NCI-H128 (cell line): ENCODE data around the gene B4GALNT2.
"Not testable (repeated sequence)": the region's sequence is repeated elsewhere in the genome, so short reads cannot be mapped to it uniquely, and the experiment has no call there.

Source experiments
- DNase-seq: peaks from one replicate; lab custom pipeline; 2025; ENCODE audit not compliant: unreplicated experiment; lab: John Stamatoyannopoulos, UW

B4GALNT2 gene

DNA sequence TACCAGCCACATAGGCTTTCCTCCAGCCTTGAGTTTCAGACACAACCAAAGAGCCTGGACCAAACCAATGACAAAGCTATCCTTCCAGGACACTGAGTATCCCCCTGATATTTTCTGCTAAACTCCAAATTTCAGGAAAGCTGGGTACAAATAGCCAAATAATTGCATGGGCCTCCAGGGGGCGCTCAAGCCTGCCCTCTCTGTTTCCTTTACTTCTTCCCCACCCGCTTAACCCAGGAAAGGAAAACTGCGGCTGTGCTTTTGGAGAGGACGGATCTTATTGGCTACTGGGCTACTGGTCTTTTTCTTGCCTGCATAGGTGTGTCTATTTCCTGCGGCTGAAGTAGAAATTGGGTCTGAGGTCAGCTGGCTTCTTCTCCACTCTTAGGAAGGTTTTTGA lies 47.7 kb downstream of the B4GALNT2 start:
- no peak for DNase-seq

DNA sequence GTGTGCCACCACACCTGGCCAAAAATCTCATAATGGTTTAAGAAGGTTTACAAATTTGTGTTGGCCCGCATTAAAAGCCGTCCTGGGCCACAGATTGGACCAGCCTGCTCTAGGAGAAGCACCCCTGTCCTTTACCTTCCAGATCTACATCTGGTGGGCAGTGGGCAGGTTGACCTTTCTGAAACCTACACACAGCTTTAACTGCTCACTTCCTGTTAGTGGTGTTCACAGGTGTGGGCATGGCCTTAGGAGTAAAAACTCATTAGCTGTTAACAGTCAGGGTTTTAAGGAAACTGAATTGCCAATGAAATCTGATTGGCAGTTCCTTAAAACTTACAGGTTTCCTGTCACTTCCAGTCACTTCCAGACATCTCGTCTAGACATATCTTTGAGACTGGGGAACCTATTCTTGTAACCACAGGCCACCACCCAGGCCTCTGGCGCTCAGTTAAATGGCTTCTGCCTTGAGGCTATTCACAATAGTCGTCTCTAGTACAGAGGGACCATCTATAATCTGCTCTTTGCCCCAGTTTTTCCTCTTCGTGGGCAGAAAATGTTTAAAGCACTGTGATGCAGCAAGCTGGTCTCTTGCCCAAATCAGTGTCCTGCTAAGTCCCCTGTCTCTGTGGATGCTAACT lies 48.5 kb downstream of the B4GALNT2 start:
- DNase-seq = no peak

DNA sequence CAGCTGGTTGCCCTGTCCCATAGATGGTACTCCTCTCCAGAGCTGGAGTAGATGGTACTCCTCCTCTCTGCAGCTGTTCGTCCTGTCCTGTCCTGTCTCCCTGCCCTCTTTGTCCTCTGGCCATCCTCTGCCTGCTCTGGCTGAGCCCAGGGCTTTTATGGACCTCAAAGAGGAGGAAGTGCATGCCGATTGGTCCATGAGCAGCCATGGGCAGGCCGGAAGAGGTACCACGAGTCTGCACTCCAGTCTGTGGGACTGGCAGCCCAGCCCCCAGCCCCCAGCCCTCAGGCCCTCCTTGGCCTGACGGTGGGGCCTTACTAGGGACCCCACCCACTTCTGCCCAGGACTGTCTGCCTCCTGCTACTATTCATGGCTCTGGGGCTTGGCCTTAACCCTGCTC lies 50.8 kb downstream of the B4GALNT2 start:
- no peak for DNase-seq

DNA sequence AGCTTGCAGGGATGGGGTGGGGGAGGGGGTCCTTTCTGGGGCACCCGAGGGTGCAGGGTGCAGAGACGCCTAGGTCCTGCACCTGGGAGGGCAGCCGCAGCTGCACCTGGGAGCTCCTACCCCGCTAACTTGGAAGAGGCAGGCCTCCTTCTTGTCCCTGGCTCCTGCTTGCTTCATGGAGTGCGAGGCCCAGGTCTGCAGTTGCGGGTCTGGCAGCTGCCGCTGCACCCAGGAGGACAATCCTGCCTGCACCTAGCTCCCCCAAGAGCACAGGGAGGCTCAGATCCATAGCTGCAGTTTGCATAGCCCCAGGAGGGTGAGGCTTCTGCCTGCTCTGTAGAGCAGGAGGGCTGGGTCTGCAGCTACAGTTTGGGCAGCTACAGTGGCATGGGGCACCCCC lies 51.2 kb downstream of the B4GALNT2 start:
- no peak for DNase-seq

DNA sequence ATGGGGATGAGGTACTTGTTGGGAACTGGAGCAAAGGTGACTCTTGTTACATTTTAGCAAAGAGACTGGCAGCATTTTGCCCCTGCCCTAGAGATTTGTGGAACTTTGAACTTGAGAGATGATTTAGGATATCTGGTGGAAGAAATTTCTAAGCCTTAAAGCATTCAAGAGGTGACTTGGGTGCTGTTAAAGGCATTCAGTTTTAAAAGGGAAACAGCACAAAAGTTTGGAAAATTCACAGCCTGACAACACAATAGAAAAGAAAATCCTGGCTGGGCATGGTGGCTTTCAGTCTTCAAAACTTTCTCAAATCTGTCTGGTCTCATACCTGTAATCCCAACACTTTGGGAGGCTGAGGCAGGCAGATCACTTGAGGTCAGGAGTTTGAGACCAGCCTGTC lies 52.0 kb downstream of the B4GALNT2 start:
- not testable (repeated sequence) for DNase-seq

DNA sequence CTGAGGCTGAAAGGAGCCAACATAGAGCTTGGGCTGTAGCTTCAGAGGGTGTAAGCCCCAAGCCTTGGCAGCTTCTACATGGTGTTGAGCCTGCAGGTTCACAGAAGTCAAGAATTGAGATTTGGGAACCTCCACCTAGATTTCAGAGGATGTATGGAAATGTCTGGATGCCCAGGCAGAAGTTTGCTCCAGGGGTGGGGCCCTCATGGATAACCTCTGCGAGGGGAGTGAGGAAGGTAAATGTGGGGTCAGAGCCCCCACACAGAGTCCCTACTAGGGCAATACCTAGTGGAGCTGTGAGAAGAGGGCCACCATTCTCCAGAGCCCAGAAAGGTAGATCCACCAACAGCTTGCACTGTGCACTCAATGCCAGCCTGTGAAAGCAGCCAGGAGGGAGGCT lies 52.8 kb downstream of the B4GALNT2 start:
- not testable (repeated sequence) for DNase-seq

DNA sequence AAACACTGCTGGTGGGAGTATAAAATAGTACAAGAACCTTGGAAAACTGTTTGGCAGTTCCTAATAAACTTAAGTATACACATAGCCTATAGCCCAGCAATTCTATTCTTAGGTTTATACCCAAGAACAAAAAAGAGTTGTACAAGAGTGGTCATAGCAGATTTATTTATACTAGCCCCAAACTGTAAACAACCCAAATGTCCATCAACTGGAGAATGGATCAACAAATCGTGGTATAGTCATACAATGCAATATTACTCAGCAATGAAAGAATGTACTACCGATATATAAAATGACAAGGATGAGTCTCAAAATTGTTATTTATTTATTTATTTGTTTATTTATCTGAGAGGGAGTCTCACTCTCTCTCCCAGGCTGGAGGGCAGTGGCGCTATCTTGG lies 54.7 kb downstream of the B4GALNT2 start:
- DNase-seq = no peak

DNA sequence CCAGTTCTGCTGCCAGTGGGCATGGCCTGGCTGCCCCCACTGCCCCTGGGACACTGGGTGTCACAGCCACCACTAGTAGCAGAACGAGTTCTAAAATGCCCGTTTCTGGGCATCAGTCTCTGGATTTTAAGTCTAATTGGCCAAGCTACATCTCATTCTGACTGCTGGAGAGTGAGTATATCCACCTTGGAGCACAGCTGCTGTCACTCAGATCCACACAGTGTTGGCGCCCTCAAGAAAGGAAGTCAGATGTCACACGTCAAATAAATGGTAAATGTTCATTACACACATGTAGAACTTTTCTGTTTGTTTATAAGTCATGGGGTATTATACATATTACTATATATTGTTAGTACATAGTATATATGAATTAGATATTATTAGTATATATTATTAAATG lies 58.4 kb downstream of the B4GALNT2 start:
- DNase-seq = no peak

DNA sequence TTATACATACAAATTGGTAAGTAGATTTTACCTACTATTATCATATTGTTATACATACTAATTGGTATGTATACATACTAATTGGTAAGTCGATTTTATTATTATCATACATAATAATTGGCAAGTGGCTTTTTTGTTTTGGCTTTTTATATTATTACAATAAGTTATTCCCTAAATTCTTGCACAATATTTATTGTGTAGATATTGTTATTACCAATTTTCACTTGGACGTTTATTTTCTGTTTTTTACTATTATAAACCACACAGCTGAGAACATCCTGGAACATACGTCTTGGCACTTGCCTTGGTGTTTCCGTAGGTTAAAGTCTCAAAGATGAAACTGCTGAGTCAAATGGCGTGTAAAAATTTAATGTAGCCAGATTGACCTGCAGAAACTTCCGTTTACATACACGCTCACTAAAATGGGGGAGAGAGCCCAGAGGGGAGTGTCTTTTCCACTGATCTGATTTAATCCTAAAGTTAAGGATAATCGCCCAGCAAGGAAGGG lies 58.9 kb downstream of the B4GALNT2 start:
- no peak for DNase-seq

DNA sequence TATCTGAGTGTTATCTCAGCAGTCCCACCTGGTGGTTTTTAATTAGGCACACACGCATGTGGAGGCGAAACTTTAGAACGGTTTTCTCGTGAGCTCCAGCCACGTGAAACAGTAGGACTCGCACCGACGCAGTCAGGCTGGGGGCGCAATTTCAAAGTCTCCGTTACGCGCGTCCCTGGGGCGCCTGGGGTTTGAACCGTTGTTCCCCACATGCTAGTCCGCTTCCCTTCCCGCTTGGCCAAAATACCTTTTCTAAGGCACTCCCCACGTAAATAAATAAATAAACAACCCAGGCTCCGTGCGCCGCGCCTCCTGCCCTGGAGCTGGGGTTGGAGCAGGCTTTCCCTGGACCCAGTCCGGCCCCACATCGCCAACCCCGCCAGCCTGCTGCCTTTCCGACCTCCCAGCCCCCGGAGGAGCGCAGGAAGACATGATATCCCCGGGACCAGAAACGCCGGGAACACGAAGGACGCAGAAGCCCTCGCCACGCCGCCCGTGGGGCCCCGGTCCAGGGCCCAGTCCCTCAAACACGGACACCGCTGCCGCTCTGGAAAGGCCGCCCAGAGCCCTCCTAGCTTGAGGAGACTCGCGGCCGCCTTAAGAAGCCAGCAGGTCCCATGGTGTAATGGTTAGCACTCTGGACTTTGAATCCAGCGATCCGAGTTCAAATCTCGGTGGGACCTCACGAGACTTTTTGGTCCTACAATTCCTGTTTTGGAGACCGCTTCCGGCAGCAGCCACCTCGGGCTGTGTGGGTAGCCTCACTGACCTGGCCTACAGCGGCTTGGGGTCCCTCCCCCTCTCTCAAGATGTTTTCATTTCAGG lies 59.6 kb downstream of the B4GALNT2 start:
- peak; percentile 21 for DNase-seq

DNA sequence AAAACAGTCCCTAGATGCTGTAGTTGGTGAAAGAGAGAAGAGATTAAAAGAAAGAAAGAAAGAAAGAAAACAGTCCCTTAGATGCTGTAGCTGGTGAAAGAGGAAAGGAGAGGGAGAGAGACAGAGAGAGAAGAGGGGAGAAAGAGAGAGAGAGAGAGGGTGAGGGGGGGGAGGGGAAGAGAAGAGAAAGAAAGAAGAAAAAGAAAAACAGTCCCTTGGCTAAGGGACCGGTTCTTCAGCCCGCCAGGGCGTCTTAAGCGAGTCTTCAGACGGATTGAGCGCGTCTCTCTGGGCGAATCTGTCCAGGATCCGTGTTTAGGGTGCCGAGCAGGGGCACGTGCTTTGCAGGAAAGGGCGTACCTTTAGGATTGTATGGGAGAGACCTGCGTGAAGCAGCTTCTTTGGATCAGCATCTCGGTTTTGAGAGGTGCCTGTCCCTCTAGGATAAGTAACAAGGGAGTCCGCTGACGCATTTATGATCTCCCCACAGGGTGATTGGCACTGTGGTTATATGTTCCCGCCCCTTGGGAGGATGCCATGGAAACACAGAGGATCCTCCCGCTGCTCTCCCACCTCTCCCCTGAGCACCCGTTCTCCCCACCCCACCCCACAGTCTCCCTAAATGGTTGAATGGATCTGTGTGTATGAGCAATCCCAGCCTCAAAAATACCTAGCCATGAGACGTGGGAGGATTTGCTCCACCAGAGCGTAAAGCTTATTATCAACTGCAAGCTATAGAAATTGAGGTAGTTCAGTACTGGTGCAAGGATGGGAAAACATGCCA lies 61.1 kb downstream of the B4GALNT2 start:
- DNase-seq = no peak

DNA sequence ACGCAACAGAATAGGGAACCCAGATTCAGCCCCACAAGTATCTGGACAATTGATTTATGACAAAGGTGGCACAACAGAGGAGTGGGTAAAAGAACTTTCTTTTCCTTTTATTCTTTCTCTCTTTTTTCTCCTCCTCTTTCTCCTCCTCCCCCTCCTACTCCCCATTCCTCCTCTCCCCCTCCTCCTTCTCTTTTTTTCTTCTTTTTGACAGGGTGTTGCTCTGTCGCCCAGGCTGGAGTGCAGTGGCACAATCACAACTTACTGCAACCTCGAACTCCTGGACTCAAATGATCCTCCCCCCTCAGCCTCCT lies 61.7 kb downstream of the B4GALNT2 start:
- no peak for DNase-seq

DNA sequence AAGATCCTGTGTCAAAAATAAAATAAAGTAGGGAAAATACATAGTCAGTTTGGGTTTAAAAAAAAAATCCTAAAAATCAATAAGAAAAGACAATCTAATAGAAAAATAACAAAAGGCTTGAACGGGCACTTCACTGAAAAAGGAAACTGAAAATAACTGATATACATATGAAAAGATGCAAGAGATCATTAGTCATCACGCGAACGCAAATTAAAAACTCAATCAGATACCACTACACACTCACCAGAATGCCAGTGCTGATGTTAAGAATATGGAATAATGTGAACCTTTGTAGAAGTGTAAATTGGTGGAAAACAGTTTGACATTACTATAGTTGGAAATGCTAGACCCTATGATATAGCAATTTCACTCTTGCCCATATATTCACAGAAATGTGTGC lies 63.2 kb downstream of the B4GALNT2 start:
- DNase-seq = no peak

DNA sequence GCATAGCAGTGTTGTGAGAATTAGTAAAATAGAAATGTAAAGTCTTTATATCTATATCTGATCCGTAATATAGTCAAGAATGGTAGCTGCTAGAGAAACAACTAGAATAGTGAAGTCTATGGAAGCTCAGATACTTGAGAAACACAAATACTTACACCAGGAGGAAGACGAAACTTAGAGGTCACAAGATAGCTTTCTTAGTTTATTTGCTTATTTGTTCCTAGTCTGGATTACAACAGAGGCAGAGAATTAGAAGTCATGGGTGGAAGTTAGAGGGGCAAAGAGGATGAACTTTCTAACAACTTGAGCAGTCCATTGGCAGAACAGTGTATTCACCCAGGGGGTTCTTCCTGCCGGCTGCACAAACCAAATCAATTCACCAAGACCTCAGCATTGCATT lies 64.0 kb downstream of the B4GALNT2 start:
- no peak for DNase-seq

DNA sequence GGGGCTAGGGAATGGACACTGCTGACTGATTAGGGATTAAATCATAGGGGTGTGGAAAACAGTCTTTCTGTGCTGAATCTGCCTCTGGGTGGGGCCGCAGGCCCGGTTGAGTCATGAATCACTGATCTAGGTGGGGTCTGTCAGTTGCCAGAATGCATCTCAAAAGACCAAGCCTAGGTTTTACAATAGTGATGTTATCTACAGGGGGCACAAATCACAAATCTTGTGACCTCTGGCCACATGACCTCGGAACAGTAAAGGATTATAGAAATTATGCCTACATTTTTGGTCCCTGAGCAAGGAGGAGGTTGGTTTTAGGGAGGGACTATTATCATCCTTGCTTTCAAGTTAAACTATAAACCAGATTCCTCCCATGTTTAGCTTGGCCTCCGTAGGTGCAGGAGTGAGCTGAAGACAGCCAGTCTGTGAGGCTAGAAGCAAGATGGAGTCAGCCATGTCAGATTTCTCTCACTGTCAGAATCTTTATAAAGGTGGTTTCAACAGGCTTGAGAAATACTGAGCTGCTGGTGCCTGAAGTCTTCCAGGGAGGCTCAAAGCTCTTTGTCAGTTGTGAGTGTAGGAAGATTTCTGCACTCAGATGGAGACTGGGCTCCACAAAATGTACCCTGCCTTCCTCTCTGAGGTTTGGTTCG lies 64.9 kb downstream of the B4GALNT2 start:
- DNase-seq = no peak

DNA sequence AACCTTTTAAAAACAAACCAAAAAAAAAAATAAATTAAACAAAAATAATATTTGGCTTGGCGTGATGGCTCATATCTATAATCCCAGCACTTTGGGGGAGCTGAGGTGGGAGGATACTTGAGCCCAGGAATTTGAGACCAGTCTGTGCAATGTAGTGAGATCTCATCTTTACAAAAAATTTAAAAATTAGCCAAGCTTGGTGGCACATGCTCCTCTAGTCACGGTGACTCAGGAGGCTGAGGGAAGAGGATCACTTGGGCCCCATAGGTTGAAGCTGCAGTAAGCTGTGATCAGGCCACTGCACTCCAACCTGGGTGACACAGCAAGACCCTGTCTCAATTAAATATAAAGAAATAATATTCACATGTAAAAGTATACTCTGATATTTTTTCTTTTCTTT lies 65.6 kb downstream of the B4GALNT2 start:
- no peak for DNase-seq

DNA sequence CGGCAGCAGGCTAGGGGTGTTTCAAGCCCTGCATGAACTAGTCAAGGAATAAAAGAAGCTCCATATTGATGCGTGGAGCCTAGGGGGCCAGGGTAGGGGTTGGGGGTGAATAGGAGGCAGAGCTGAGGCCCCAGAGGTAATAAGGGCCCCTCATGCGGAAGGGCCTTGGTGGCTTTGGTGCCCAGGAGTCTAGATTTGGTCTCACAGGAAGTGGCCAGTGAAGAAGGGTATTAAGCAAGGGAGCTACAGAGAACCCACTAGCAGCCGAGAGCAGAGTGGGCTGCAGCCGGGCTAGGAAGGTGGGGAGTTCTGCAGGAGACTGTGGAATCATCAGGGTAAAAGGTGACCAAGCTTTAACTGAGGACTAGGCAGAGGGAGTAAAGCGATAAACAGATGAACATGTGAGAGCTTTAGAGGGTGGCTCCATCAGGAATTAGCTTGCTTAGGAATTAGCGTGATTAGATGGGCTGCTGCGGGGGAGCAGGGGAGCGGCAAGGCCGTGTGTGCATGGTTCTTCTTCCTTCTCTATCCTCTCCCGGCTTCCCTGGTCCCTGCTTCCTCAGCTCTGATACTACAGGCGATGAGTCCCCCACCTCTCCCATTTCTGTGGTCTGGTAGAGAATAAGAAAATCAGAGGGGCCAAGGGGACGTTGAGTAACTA lies 68.0 kb downstream of the B4GALNT2 start:
- no peak for DNase-seq

DNA sequence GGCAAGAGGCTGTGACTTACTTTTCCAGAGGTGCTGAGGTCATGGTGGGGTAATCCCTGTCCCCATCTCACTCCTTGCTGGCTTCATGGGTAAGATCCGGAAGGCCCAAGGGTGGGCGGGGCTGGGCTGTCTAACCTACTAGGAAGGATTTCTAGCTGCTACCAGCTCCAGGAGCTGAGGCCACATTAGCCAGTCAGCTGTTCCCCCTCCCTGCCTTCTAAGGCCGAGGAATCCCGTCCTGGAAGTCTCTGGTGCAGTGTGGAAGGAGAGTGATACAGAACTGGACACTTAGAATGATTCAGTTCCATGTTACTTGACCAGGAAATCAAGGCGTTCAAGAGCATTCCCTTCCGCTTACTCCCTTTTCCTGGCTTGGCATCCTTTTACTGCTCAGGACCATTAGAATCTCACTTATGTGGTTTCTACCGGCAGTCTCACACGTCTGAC lies 68.9 kb downstream of the B4GALNT2 start:
- no peak for DNase-seq

DNA sequence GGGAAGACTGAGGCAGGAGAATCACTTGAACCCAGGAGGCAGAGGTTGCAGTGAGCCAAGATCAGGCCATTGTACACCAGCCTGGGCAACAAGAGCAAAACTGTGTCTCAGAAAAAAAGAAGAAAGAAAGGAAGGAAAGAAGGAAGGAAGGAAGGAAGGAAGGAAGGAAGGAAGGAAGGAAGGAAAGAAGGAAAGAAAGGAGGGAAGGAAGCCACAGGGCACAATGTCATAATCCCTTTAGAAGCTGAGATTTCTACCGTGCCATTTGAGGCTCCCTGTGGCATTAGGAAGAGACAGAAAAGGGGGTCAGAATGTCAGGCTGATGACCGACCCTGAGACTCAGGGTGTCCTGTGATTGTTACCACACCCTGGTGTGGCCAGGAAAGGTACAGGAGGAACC lies 71.2 kb downstream of the B4GALNT2 start:
- DNase-seq = no peak

DNA sequence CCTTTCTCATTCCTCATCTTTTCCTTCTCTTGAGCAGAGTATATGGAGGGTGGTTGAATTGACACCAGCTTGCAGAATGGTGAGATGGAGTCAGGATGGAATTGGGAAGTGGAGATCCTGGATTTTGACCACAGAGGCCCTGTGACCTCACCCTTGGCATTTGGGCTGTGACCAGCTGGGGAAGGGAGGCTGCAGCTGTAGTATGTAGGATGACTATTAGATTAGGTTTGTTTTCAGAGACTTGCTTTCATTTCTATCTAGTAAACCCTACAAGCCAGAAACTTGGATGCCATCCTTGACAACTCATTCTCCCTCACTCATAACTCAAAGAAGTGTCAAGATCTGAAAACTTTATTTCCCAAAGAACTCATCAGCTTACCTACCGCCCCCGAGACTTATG lies 71.9 kb downstream of the B4GALNT2 start:
- no peak for DNase-seq

DNA sequence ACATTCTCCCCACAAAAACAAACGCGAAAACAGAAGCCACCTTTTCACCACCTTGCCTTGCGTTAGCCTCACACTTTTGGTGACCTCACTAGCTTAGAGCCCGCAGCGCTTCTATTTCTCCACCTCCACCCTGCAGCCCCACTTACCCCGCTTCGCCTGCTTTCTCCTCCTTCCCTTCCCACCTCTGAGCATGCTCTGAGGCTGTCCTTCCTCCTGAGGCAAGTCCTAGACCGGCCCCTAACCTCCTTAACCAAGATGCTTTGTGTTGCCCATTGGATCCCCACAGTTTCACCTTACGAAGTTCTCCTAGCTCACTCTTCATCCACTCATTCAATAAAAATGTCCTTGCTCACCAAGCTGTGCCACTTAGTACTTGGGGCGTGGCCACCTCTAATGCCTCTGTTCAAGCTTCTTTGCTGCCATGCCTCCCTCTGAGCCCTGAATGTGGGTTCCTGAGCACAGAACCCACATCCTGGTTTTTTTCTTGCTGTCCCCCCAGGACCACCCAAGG lies 76.5 kb downstream of the B4GALNT2 start:
- DNase-seq = no peak
